ENCODE results near the gene PDP2. TPM values are rescaled to one million over a fixed set of nuclear protein-coding genes. Genes with fewer than 3 reads are reported as not detected.

Gene PDP2
- total RNA-seq, 1 donor from 2014 or later: 14.0 TPM

DNA sequence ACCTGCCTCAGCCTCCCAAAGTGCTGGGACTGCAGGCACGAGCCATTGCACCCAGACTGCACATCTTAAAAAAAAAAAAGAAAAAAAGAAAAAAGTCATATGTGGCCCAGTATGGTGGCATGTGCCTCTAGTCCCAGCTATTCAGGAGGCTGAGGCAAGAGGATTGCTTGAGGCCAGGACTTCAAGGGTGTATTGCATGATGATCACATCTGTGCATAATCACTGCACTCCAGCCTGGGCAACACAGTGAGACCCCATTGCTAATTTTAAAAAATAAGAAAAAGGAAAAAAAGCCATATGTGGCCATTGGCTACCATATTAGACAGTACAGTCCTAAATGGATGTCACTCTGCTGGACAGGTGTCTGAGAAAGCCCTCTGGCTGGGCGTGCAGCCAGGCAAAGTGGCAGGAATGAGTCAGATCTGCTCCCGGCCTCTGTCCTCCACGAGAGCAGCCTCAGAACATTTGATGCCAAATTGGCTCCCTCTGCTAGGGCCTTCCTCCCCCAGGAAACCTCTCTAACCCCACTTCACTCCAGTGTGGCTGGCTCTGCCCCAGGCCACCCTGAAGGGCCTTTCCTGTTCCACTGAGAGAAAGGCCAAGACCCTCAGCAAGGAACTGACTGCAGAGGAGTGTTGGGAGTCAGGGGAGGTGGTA lies 21.4 kb upstream of the PDP2 start:
- Histone ChIP-seq H3K27me3 (no peaks in the 10 kb centered on the region), H3K4me1 (no peaks in the 10 kb centered on the region), H3K4me3 (no peak overlapping the region), H3K36me3 (no peaks in the 10 kb centered on the region), H3K27ac (no peak overlapping the region), H3K9me3 (no peaks in the 10 kb centered on the region)
- TF ChIP-seq, protein P1, sequence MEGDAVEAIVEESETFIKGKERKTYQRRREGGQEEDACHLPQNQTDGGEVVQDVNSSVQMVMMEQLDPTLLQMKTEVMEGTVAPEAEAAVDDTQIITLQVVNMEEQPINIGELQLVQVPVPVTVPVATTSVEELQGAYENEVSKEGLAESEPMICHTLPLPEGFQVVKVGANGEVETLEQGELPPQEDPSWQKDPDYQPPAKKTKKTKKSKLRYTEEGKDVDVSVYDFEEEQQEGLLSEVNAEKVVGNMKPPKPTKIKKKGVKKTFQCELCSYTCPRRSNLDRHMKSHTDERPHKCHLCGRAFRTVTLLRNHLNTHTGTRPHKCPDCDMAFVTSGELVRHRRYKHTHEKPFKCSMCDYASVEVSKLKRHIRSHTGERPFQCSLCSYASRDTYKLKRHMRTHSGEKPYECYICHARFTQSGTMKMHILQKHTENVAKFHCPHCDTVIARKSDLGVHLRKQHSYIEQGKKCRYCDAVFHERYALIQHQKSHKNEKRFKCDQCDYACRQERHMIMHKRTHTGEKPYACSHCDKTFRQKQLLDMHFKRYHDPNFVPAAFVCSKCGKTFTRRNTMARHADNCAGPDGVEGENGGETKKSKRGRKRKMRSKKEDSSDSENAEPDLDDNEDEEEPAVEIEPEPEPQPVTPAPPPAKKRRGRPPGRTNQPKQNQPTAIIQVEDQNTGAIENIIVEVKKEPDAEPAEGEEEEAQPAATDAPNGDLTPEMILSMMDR (IDR thresholded peaks at IDR 0.05): no peak
- TF ChIP-seq POLR2AphosphoS5 (IDR thresholded peaks at IDR 0.05; ENCODE audit: insufficient read depth in 1 of 2, low read depth in 1 of 2) (no peak), POLR2A (IDR thresholded peaks at IDR 0.05) (no peak)
- intact Hi-C loops (cut with DNase I): no loop called here
- no peak for DNase-seq (ENCODE audit: extremely low spot score in 2 of 2)

DNA sequence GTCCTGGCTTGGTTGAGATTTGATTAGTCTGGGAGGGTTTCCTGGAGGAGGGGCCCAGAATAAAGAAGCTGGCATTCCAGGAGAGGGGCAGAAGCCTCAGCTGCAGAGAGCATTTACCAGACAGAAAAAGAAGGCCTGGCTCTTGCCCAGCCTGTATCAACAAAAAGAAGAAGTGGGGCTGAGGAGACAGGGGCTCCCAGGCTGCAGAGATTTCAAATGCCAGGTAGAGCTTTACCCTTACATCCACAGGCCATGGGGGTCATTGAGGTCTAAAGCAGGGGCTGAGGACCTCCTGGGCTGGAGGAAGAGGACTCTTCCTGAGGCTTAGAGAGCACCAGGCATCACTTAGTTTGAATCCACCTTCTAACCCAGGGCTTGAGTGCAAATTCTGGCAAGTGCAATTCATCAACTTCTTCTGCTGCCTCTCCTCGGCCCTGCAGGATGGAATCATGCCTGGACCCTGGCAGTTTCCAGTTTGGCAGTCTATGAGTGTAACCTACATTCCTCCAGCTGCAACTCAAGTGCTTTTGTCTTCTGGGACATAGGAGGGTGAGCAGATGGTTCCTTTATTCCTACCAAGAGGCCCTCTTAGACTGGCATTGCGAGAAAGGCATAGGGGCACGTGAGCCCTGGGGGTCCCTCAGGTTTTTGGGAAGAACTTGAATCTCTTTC lies 20.8 kb upstream of the PDP2 start:
- Histone ChIP-seq H3K27ac (no peak overlapping the region), H3K27me3 (no peaks in the 10 kb centered on the region), H3K9me3 (no peaks in the 10 kb centered on the region), H3K36me3 (no peaks in the 10 kb centered on the region), H3K4me1 (no peaks in the 10 kb centered on the region), H3K4me3 (no peak overlapping the region)
- intact Hi-C loops (cut with DNase I): loop anchor here (10.0 kb wide), 2 partner anchors 135 to 245 kb away; no protein-coding TSS in a partner anchor
- DNase-seq (ENCODE audit: extremely low spot score in 2 of 2): no peak
- TF ChIP-seq, protein P1 (IDR thresholded peaks at IDR 0.05): no peak
- no peak for TF ChIP-seq POLR2AphosphoS5 (IDR thresholded peaks at IDR 0.05; ENCODE audit: insufficient read depth in 1 of 2, low read depth in 1 of 2)
- no peak for TF ChIP-seq POLR2A (IDR thresholded peaks at IDR 0.05)

DNA sequence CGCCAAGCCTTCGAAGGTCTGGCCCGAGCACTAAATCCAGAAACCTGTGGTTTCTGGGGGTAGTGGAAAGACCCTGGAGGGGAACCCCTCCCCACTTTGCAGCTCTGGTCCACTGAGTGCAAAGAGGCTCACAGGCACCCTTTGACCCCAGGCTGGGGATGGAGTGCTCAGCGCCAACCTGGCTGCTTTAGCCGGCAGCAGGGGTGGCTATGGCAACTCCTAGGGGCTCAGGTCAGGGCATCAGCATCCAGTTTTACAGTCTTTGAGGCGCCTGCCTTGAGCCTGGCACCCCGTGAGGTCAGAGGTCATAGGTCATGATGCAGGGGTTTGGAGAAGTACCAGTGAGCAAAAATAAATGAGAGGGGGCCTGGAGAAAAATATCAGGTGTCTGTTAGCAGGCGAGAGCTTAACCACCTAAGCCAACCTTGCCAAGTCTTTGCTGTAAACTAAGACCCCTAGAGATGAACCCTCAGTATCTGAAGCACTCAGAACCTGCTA lies 18.2 kb upstream of the PDP2 start:
- no peaks in the 10 kb centered on the region for H3K4me1 ChIP-seq
- TF ChIP-seq POLR2A (IDR thresholded peaks at IDR 0.05): no peak
- TF ChIP-seq, protein P1 (IDR thresholded peaks at IDR 0.05): no peak
- no peak for TF ChIP-seq POLR2AphosphoS5 (IDR thresholded peaks at IDR 0.05; ENCODE audit: insufficient read depth in 1 of 2, low read depth in 1 of 2)
- H3K4me3 ChIP-seq: no peak overlapping the region
- no peak overlapping the region for H3K27ac ChIP-seq
- intact Hi-C loops (cut with DNase I): loop anchor here (10.0 kb wide), 2 partner anchors 137 to 247 kb away; no protein-coding TSS in a partner anchor
- DNase-seq (ENCODE audit: extremely low spot score in 2 of 2): no peak
- H3K36me3 ChIP-seq: no peaks in the 10 kb centered on the region
- H3K9me3 ChIP-seq: no peaks in the 10 kb centered on the region
- H3K27me3 ChIP-seq: no peaks in the 10 kb centered on the region

DNA sequence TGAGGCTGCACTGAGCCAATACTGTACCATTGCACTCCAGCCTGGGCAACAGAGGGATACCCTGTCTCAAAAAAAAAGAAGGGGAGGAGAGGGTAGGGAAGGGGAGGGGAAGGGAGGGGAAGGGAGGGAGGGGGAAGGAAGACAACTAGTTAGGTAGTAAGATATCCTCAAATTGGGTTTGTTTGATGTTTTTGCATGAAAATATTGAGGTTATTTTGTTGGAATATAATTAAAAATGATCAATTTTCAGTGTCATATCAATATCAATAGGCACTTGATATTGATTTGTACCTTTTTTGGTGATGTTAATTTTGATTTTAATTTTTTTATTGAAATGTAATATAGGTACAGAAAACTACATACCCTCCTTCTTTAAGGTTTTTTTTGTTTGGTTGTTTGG lies 16.6 kb upstream of the PDP2 start:
- H3K27me3 ChIP-seq: no peaks in the 10 kb centered on the region
- intact Hi-C loops (cut with DNase I): loop anchor here (10.0 kb wide), 2 partner anchors 139 to 249 kb away; no protein-coding TSS in a partner anchor
- no peak overlapping the region for H3K27ac ChIP-seq
- H3K4me1 ChIP-seq: no peaks in the 10 kb centered on the region
- no peak for DNase-seq (ENCODE audit: extremely low spot score in 2 of 2)
- no peak overlapping the region for H3K4me3 ChIP-seq
- no peaks in the 10 kb centered on the region for H3K9me3 ChIP-seq
- no peaks in the 10 kb centered on the region for H3K36me3 ChIP-seq
- TF ChIP-seq POLR2AphosphoS5 (IDR thresholded peaks at IDR 0.05; ENCODE audit: insufficient read depth in 1 of 2, low read depth in 1 of 2) (no peak), POLR2A (IDR thresholded peaks at IDR 0.05) (no peak)
- TF ChIP-seq, protein P1 (IDR thresholded peaks at IDR 0.05): no peak
